GM19463 (cell line): ENCODE data around the gene ENTHD1.

Experiments used
- ATAC-seq: cut with Tn5 transposase; IDR thresholded peaks from one replicate; pipeline ENCODE4 v1.9.1; 2021; ENCODE audit warnings: mild to moderate bottlenecking, moderate library complexity; ENCODE audit not compliant: unreplicated experiment

Gene ENTHD1

GRCh38 chr22:39893526-39893925, at the start of gene ENTHD1:
ENTHD1 (minus strand) TSS chr22:39893760; CDS start chr22:39887748, 6,012 bp downstream.
- ATAC-seq = no peak

- no peak for ATAC-seq
Observed at GRCh38 chr22:39943337-39943736, 49.8 kb upstream of the ENTHD1 start.

GRCh38 chr22:39942439-39943230, 49.1 kb upstream of the ENTHD1 start:
- no peak for ATAC-seq

GRCh38 chr22:39941601-39942000, 48.0 kb upstream of the ENTHD1 start:
- no peak for ATAC-seq

GRCh38 chr22:39940757-39941305, 47.3 kb upstream of the ENTHD1 start:
- no peak for ATAC-seq

GRCh38 chr22:39939830-39940229, 46.3 kb upstream of the ENTHD1 start:
- no peak for ATAC-seq

GRCh38 chr22:39938509-39939111, 45.0 kb upstream of the ENTHD1 start:
- ATAC-seq = no peak

GRCh38 chr22:39937906-39938305, 44.3 kb upstream of the ENTHD1 start:
- no peak for ATAC-seq

GRCh38 chr22:39936523-39937145, 43.1 kb upstream of the ENTHD1 start:
- ATAC-seq = no peak

- ATAC-seq = no peak
Observed at GRCh38 chr22:39935612-39936011, 42.1 kb upstream of the ENTHD1 start.

- no peak for ATAC-seq
Observed at GRCh38 chr22:39935116-39935515, 41.6 kb upstream of the ENTHD1 start.

- ATAC-seq = no peak
Observed at GRCh38 chr22:39933741-39934140, 40.2 kb upstream of the ENTHD1 start.

GRCh38 chr22:39932918-39933649, 39.5 kb upstream of the ENTHD1 start:
- no peak for ATAC-seq

- ATAC-seq = no peak
Observed at GRCh38 chr22:39932166-39932565, 38.6 kb upstream of the ENTHD1 start.

- ATAC-seq = no peak
Observed at GRCh38 chr22:39931251-39931650, 37.7 kb upstream of the ENTHD1 start.

- no peak for ATAC-seq
Observed at GRCh38 chr22:39928536-39929520, 35.3 kb upstream of the ENTHD1 start.

GRCh38 chr22:39927544-39927943, 34.0 kb upstream of the ENTHD1 start:
- ATAC-seq = no peak

GRCh38 chr22:39926753-39927152, 33.2 kb upstream of the ENTHD1 start:
- no peak for ATAC-seq

- no peak for ATAC-seq
Observed at GRCh38 chr22:39925909-39926679, 32.5 kb upstream of the ENTHD1 start.
